ENCODE results near the gene GRWD1. TPM values are rescaled to one million over a fixed set of nuclear protein-coding genes. Genes with fewer than 3 reads are reported as not detected.

GRWD1 gene
- total RNA-seq, 1 donor from 2014 or later, result 41.4 TPM

- DNase-seq, result no peak
These were observed 53.0 kb downstream of the GRWD1 start for GRCh38 chr19:48498595-48499311.

- DNase-seq, result no peak
These were observed 53.7 kb downstream of the GRWD1 start for GRCh38 chr19:48499316-48500090.

GRCh38 chr19:48500830-48501493, 55.2 kb downstream of the GRWD1 start:
- no peak for DNase-seq

GRCh38 chr19:48501494-48502349, 55.9 kb downstream of the GRWD1 start:
- DNase-seq, result peak; percentile 48

- no peak for DNase-seq
These were observed 56.7 kb downstream of the GRWD1 start for GRCh38 chr19:48502350-48503018.

GRCh38 chr19:48506138-48506733, 60.5 kb downstream of the GRWD1 start:
- DNase-seq, result peak; percentile 65

Other genes with a start within 250 kb of the GRWD1 start
- gene CARD8, start 190.1 kb upstream of the GRWD1 start, total RNA-seq, result 104 and 112 TPM in 2 replicates
- gene ZNF114, start 175.9 kb upstream of the GRWD1 start, total RNA-seq, result 0.34 and 0.84 TPM in 2 replicates
- 4.0 and 7.3 TPM in 2 replicates for gene EMP3, start 120.4 kb upstream of the GRWD1 start, total RNA-seq
- gene TMEM143, start 82.0 kb upstream of the GRWD1 start, total RNA-seq, result 1.9 and 3.8 TPM in 2 replicates
- gene SYNGR4, start 81.6 kb upstream of the GRWD1 start, total RNA-seq, result not detected in 2 replicates
- gene KDELR1, start 54.4 kb upstream of the GRWD1 start, total RNA-seq, result 37.6 and 70.8 TPM in 2 replicates
- gene GRIN2D, start 52.3 kb upstream of the GRWD1 start, total RNA-seq, result 0.51 and 0.79 TPM in 2 replicates
- gene KCNJ14, start 9.6 kb downstream of the GRWD1 start, total RNA-seq, result 0.33 and 0.51 TPM in 2 replicates
- 63.1 and 89.0 TPM in 2 replicates for gene CYTH2, start 23.4 kb downstream of the GRWD1 start, total RNA-seq
- gene LMTK3, start 65.9 kb downstream of the GRWD1 start, total RNA-seq, result 0.14 TPM in 1 of 2 replicates, not detected in the other
- gene SULT2B1, start 106.2 kb downstream of the GRWD1 start, total RNA-seq, result 0.42 TPM in 1 of 2 replicates, not detected in the other
- gene SPACA4, start 160.8 kb downstream of the GRWD1 start, total RNA-seq, result not detected in 2 replicates
- gene FAM83E, start 169.1 kb downstream of the GRWD1 start, total RNA-seq, result 0.51 TPM in 1 of 2 replicates, not detected in the other
- 1,626 and 2,230 TPM in 2 replicates for gene RPL18, start 173.2 kb downstream of the GRWD1 start, total RNA-seq
- 8.8 and 12.6 TPM in 2 replicates for gene SPHK2, start 173.5 kb downstream of the GRWD1 start, total RNA-seq
- gene DBP, start 191.4 kb downstream of the GRWD1 start, total RNA-seq, result 1.6 and 3.1 TPM in 2 replicates
- gene CA11, start 200.2 kb downstream of the GRWD1 start, total RNA-seq, result 1.7 and 4.8 TPM in 2 replicates
- gene NTN5, start 227.0 kb downstream of the GRWD1 start, total RNA-seq, result 0.05 TPM in 1 of 2 replicates, not detected in the other
- not detected in 2 replicates for gene FUT2, start 250.0 kb downstream of the GRWD1 start, total RNA-seq